ENCODE data around the gene NDST1. TPM values are rescaled to one million over a fixed set of nuclear protein-coding genes. Genes with fewer than 3 reads are reported as not detected.

NDST1 gene
- total RNA-seq, 2 experiments from 2014 or later: 1.1 to 1.6 TPM

DNA sequence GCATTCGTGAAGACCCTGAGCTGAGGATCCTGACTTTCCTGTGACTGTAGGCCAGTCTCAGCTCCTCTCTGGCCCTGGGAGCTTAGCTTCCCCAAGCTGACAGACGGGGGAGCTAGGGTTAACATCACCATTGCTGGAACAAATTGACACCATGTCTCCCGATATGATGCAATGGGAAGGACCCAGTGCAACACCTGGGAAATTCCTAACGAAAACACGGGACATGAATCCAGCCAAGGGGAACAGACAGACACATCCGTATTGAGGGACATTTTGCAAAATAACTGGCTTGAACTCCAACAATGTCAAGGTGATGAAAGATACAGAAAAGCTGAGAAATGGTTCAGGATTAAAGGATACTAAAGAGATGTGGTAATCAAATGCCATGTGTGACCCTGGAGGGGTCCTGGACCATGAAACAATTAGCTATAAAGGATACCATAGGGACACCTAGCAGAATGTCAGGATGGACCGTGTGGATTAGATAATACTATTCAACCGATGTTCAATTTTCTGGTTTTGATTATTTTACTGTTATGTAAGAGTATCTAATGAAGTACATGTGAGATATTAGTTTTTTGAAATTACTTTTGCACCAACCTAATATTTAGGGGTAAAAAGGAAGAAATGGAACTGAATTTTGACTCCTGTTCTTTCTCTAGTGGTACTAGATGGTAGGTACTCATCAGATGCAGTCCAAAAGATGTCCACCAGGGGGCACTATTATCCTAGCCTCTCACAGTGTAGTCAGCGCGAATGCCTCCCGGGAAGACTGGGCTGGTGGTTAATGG lies 52.7 kb downstream of the NDST1 start:
- no peaks in the 10 kb centered on the region for H3K9me3 Mint-ChIP-seq
- Histone ChIP-seq H3K4me1 (ENCODE audit: insufficient read depth, low read length) (no peaks in the 10 kb centered on the region), H3K4me3 (ENCODE audit: low read length) (no peak overlapping the region), H3K27ac (ENCODE audit: low read depth in 1 of 2, low read length in 2 of 2) (no peak overlapping the region), H3K36me3 (ENCODE audit: insufficient read depth, low read length) (no peaks in the 10 kb centered on the region), H3K9me3 (ENCODE audit: control insufficient read depth in 1 of 2, insufficient read depth in 1 of 2, low read length in 2 of 2) (no peaks in the 10 kb centered on the region), H3K27me3 (ENCODE audit: control insufficient read depth in 1 of 2, insufficient read depth in 2 of 2, low read length in 2 of 2) (no peaks in the 10 kb centered on the region)
- intact Hi-C loops (cut with DNase I, micrococcal nuclease): loop anchor here (1.0 to 5.0 kb wide), 8 partner anchors 96 to 555 kb away; partner anchors contain the start of gene SMIM3 (in 1 of the 2)
- H3K27me3 Mint-ChIP-seq: no peaks in the 10 kb centered on the region
- H3K27ac Mint-ChIP-seq: no peak overlapping the region
- no peaks in the 10 kb centered on the region for H3K4me1 Mint-ChIP-seq (ENCODE audit: low read depth)
- ATAC-seq (ENCODE audit: poor library complexity): peak; percentile 98
- no peak overlapping the region for H3K4me3 Mint-ChIP-seq
- ChIA-PET POLR2A (interaction anchor here (0.6 to 0.9 kb wide), 2 partner anchors 64 to 286 kb away, joined by 3 to 4 read pairs; no protein-coding TSS in a partner anchor), CTCF (interaction anchor here (0.9 to 2.2 kb wide), 3 partner anchors 16 to 286 kb away, joined by 3 to 13 read pairs (median 5); partner anchors contain the start of genes IRGM and RBM22)
- peak; percentile 58 to 93 (median 82) for DNase-seq
- no peaks in the 10 kb centered on the region for H3K36me3 Mint-ChIP-seq (ENCODE audit: low read depth)
- TF ChIP-seq, protein P1, sequence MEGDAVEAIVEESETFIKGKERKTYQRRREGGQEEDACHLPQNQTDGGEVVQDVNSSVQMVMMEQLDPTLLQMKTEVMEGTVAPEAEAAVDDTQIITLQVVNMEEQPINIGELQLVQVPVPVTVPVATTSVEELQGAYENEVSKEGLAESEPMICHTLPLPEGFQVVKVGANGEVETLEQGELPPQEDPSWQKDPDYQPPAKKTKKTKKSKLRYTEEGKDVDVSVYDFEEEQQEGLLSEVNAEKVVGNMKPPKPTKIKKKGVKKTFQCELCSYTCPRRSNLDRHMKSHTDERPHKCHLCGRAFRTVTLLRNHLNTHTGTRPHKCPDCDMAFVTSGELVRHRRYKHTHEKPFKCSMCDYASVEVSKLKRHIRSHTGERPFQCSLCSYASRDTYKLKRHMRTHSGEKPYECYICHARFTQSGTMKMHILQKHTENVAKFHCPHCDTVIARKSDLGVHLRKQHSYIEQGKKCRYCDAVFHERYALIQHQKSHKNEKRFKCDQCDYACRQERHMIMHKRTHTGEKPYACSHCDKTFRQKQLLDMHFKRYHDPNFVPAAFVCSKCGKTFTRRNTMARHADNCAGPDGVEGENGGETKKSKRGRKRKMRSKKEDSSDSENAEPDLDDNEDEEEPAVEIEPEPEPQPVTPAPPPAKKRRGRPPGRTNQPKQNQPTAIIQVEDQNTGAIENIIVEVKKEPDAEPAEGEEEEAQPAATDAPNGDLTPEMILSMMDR (IDR thresholded peaks at IDR 0.05): peak; percentile 88

DNA sequence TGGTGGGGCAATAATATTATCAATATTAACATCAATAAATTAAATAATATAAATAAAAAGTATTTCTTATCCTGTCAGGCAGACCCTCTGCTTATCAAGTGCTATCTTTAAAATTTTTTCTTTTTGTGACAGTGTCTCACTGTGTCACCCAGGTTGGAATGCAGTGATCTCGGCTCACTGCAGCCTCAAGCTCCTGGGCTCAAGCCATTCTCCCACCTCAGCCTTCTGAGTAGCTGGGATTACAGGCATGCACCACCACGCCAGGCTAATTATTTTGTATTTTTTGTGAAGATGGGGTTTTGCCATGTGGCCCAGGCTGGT lies 53.2 kb downstream of the NDST1 start:
- no peak overlapping the region for H3K4me3 ChIP-seq (ENCODE audit: low read length)
- H3K27ac ChIP-seq (ENCODE audit: low read depth in 1 of 2, low read length in 2 of 2): no peak overlapping the region
- H3K4me1 ChIP-seq (ENCODE audit: insufficient read depth, low read length): no peaks in the 10 kb centered on the region
- peak; percentile 23 for ATAC-seq (ENCODE audit: poor library complexity)
- ChIA-PET CTCF (interaction anchor here (1.5 to 2.2 kb wide), 3 partner anchors 17 to 286 kb away, joined by 4 to 13 read pairs (median 5); partner anchors contain the start of gene IRGM), POLR2A (no interaction called here)
- no peaks in the 10 kb centered on the region for H3K4me1 Mint-ChIP-seq (ENCODE audit: low read depth)
- H3K9me3 ChIP-seq (ENCODE audit: control insufficient read depth in 1 of 2, insufficient read depth in 1 of 2, low read length in 2 of 2): no peaks in the 10 kb centered on the region
- H3K9me3 Mint-ChIP-seq: no peaks in the 10 kb centered on the region
- H3K36me3 ChIP-seq (ENCODE audit: insufficient read depth, low read length): no peaks in the 10 kb centered on the region
- H3K36me3 Mint-ChIP-seq (ENCODE audit: low read depth): no peaks in the 10 kb centered on the region
- DNase-seq: no peak
- no peak overlapping the region for H3K27ac Mint-ChIP-seq
- intact Hi-C loops (cut with DNase I, micrococcal nuclease): loop anchor here (1.0 to 5.0 kb wide), 8 partner anchors 95 to 554 kb away; partner anchors contain the start of gene SMIM3 (in 1 of the 2)
- no peaks in the 10 kb centered on the region for H3K27me3 ChIP-seq (ENCODE audit: control insufficient read depth in 1 of 2, insufficient read depth in 2 of 2, low read length in 2 of 2)
- H3K27me3 Mint-ChIP-seq: no peaks in the 10 kb centered on the region
- no peak overlapping the region for H3K4me3 Mint-ChIP-seq
- TF ChIP-seq, protein P1 (IDR thresholded peaks at IDR 0.05): peak; percentile 59

DNA sequence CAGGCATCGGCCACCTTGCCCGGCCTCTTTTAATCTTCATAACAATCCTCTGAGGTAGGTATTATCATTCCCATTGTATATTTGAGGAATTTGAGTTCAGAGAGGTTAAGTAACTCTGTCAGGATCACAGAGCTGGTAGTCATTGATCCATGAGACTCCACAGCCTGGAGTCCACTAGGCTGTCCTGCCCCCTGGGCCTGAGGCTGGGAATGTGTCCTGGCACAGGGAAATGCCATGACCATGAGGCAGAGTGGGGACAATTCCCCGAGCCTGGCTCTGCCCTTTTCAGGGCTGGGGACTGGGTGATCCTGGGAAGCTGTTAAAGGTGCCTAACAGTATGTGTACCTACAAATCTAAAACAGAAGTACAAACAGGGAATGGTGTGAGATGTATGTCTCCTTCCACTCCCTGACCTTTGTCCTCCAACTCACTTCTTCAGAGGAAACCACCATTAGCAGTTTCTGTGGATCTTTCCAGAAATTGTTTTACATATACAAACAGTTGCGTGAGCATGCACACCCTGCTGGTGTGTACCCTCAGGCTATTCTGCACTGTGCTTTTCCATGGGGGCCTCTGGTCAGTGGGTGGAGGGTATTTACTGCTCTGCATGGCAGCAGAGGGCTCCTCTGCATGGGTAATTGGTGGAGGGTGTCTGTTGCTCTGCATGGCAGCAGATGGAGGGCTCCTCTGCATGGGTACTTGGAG lies 53.8 kb downstream of the NDST1 start:
- POLR2A ChIA-PET: no interaction called here

More for the DNA sequence above, 53.8 kb downstream of the NDST1 start:
- no peak overlapping the region for H3K4me3 ChIP-seq (ENCODE audit: low read length)
- H3K27me3 ChIP-seq (ENCODE audit: control insufficient read depth in 1 of 2, insufficient read depth in 2 of 2, low read length in 2 of 2): no peaks in the 10 kb centered on the region
- no peaks in the 10 kb centered on the region for H3K36me3 ChIP-seq (ENCODE audit: insufficient read depth, low read length)
- H3K4me3 Mint-ChIP-seq: no peak overlapping the region
- intact Hi-C loops (cut with DNase I, micrococcal nuclease): loop anchor here (1.0 to 5.0 kb wide), 8 partner anchors 95 to 554 kb away; partner anchors contain the start of gene SMIM3 (in 1 of the 2)
- no peak overlapping the region for H3K27ac ChIP-seq (ENCODE audit: low read depth in 1 of 2, low read length in 2 of 2)
- no peaks in the 10 kb centered on the region for H3K36me3 Mint-ChIP-seq (ENCODE audit: low read depth)
- CTCF ChIA-PET: interaction anchor here (1.0 to 2.2 kb wide), 4 partner anchors 17 to 285 kb away, joined by 4 to 13 read pairs (median 4); partner anchors contain the start of gene IRGM
- TF ChIP-seq, protein P1 (IDR thresholded peaks at IDR 0.05): no peak
- H3K9me3 ChIP-seq (ENCODE audit: control insufficient read depth in 1 of 2, insufficient read depth in 1 of 2, low read length in 2 of 2): no peaks in the 10 kb centered on the region
- ATAC-seq (ENCODE audit: poor library complexity): no peak
- H3K27ac Mint-ChIP-seq: no peak overlapping the region
- H3K4me1 ChIP-seq (ENCODE audit: insufficient read depth, low read length): no peaks in the 10 kb centered on the region
- no peaks in the 10 kb centered on the region for H3K4me1 Mint-ChIP-seq (ENCODE audit: low read depth)
- no peak for DNase-seq
- H3K9me3 Mint-ChIP-seq: no peaks in the 10 kb centered on the region
- no peaks in the 10 kb centered on the region for H3K27me3 Mint-ChIP-seq

All from CD4-positive, alpha-beta T cell (primary cell).